GM18909 (cell line): ENCODE data around the gene ARSB.

ENCODE experiments used
- ATAC-seq: cut with Tn5 transposase; IDR thresholded peaks from one replicate; pipeline ENCODE4 v1.9.1; 2021; ENCODE audit warnings: mild to moderate bottlenecking; ENCODE audit not compliant: unreplicated experiment, poor library complexity

The ARSB gene

DNA sequence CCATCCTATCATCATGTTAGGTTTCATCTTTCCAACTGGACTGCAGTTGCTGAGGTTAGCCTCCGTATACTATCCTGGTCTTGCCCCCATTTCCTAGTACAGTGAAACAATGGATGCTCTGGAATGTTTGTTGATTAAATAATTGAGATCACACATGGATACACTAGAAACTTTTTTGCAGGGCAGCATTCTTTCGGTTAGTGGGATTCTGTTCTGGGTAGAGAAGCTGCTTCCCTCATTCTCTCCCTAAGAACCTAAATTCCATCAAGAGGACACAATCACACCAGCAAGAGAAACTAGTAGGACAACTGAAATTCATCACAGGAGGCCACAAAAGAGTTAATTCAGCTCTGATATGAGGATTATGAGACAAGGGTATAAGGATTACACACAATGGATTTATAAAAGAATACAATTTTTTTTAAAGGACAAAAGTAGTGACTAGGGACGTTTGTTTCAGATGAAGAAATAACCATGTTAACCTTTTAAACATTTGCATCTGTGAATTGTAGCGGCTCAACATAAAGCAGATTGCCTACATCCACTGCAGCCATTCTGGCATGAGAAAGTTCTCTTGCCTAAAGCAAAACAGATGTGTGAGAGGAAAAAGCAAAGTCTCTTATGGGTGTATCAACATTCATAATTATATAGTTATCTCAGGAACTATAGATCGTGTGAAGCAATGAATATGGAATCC lies 173.8 kb downstream of the ARSB start:
- no peak for ATAC-seq

DNA sequence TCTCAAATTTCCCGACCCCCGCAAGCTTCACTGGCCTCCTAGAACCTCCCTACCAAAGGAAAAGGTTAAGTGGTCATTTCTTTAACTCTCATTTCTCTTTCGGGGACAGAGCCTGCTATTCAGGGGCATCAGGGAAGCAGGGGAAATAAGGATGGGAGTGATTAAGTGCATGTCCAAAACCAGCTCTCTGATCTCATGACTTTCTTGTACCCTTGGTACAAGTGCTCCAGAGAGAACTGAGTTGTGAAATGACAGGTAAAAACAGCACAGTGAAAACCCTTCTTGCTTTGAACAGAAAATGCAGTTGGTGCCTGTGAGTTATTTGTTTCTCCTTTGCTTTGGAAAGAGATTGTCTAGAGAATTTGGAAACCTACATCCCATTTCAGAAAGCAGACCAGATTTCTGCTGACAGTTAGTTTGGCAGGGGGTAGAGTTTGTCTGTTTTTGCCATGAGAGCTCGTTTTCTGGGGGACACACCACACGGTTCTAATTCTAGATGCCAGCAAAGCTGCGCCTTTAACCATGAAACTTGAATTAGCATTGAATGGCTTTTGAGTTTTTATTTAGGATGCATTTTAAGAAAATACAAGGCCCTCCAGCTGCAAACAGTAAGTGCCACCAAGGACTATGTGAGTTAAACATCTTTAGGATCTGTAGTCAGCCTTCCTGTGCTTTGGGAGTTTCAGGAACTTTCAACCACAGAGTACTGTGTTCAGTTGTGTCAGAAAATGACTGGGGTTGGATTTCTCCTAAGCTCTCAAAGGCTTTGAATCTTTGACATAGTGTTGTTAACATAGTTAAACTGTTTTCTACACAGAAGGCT lies 174.8 kb downstream of the ARSB start:
- no peak for ATAC-seq

DNA sequence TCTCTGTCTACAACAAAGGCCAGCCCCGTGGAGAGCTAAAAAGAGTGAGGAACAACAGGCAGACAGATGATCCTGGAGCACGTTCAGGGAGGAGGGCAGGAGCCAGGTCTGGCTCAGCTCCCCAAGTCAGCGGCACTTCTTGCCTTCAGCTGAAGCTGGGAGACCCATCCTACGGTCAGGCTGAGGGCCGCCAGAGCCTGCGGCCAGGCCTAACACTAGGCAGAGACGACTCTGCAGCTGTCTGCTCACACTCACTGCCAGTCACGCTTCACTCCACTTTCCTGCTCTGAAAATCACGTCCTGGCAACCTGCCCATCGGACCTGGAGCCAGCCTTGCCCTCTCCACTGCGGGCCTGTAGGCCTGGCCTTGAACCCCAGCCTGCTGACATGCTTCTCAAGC lies 175.7 kb downstream of the ARSB start:
- no peak for ATAC-seq

DNA sequence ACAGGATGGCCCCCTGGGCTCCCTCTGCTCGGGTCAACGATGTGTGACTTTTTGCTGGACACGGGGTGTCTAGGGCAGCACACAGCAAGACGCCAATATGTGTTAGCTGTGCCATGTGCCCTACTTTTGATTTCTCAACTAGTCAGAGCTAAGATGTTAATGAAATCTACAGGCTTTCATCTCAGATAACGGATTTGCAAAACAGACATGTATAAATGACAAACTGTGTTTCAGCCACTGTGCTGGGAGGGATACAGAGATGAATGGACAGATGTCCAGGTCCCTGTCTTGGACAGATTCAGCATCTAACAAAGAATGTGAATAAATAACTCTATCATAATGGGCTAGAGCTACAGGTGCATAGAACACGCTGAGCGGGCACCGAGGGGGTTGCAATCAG lies 176.3 kb downstream of the ARSB start:
- ATAC-seq = no peak

DNA sequence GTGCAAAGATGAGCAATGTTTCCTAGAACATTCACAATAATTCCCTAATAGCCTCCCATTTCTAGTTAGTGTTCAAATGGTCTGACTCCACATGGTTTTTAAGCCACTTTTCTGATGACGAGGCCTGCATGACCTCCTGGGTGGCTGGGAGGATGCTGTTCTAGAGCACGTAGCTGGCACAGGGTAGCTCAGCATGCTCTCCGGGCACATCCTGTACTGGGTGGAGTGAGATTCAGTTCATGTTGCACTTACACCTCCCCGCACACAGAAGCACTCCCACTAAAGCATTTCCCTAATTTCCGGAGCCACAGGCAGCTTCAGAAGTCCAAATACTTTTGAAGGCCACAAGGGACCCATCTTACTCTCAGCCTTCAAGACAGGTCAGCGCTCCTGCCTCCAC lies 176.7 kb downstream of the ARSB start:
- no peak for ATAC-seq

DNA sequence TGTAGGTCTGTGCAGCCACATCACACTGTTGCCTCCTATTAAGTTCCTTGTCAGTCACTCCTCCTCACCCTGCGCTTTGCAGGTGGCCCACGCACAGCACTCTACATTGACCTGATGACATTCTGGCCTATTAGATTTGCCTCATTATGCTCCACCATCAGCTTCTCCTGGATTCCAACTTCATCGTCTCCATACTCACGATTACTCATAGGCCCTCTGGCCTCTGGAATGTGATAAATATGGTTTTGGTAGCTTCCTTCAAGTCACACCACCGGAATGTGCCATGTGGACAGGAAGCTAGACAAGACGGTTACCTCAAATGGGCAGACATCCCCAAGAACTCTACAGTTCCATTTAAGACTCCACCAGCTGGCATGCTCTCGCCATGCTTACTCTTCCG lies 178.6 kb downstream of the ARSB start:
- ATAC-seq = no peak

DNA sequence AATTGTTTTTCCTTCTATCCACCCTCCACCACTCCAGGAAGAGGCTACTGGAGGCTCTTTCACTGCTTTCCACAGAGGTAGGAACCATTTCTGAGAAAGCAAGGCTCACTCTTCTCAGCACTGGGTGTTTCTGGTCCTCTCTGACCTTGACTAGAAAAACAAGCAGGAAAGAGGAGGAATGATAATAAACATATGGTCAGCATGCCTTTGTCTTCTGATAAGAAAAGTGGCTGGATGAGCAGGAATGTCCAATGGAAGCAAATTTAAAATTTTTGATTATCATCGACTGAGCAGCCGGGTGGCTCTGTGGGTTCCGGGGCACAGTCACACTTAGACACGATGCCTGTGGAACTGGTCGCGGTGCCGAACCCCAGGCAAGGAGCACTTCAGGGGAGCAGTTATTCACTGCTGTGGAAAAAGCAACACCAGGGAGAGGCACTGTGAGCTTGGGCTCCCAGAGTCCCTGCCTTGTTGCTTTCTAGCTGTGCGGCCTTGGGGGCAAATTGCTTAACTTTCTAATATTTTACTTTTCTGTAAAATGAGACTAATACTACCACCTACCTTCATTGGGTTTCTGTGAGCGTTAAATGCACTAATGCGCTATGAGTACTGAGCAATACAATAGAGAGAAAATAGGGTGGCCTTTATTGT lies 179.5 kb downstream of the ARSB start:
- ATAC-seq = no peak

DNA sequence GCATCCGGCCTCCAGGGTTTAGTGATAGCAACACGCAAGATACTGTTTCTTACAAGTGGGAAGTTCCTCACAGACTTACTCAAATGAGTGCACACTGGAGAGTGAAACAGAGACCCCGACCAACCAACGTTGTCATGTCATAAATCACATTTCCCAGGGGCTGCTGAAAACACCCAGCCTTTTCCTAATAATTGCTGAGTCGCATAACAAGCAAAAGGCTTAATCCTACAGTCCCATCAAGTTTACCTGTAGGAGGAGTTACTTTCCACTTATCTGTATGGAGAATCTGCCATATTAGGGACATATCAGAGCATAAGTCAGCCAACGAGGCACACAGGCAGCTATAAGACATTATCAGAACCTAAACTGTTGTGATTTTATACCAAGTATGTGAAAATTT lies 180.1 kb downstream of the ARSB start:
- ATAC-seq = no peak

DNA sequence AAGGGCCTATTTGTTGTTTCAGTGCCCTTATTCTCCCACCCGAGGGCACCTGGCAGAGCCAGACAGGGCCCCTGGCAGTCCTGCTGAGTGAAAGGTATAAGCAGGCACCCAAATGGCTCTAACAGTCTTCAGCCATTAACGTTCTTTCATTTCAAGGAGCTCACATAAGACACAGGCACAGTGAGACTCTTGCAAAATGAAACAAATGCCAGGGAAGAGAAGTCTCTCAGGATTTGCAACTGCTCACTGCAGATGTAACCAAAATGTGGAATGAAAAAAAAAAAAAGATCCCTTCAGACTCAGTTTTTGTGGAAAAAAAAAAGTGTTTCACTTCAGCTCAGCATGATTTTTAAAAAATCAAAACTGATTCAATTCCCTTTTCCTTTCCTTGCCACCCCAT lies 181.2 kb downstream of the ARSB start:
- ATAC-seq = no peak

DNA sequence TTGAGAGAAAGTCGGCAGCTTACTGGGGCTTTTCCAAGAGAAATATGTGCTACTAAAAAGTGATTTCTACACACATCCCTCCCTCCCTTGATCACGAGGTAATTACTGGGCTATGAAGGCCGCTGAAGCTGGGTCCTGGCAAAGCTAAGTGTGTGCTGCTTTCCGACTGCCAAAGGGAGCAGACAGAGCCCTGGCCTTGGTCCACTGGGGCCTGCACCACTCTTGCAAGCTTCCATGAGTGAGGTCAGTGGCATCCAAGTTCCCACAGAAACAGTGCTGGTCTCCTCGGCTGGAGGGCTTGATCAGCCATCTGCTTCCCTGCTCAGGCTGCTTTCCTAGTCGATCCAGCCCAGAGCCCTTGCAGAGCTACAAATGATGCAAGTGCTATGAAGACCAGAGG lies 181.8 kb downstream of the ARSB start:
- ATAC-seq = no peak

DNA sequence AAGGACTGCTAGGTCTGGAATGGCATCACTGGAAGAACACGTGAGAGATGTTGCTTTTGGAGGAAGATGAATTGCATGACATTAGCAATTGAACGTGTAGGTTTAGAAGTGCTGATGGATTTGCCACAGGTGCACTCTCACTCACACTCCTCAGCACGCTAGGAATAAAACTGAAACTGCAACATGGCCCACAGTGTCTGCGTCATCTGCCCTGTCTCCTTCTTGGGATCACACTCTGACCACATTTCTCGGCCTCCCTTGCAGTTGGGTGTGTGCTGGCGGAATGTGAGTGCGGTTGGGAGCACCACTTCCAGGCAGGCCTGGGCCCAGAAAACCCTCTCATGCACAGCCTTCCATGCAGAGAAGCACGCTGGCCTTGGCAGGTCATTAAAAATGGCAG lies 183.7 kb downstream of the ARSB start:
- ATAC-seq = no peak

DNA sequence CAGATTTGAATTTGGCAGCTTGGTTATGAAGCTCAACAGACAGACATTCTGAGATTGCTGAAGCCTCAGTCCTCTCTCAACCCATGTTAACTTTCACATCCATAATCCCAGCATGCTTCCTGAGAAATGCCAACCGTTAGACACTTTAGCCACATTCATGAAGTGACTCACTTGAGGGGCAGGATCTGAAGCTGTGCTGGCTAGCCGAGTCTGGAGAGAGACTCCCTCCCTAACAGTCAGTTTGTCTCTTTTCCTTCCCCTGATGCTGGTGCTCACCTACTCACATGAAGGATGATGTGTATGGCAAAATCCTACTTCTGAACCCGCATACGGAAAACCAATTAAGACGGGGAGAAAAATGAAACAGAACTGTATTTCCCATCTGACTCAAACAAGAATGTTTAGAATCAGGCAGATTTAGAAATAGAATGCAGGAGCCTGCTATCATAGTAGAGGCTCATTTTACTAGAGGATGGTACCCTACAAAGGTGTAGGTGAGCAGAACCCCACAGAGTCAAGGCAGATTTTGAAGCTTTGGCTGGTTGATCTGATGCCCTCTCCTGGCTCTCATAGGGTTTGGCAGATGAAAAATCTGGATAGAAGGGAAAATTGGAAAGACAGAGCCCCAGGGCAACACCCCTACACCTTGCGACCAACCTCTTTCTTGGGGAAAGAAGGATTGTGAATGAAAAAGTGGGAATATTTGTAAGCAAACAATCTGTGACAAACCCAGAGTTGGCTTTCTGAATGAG lies 185.7 kb downstream of the ARSB start:
- ATAC-seq = no peak

DNA sequence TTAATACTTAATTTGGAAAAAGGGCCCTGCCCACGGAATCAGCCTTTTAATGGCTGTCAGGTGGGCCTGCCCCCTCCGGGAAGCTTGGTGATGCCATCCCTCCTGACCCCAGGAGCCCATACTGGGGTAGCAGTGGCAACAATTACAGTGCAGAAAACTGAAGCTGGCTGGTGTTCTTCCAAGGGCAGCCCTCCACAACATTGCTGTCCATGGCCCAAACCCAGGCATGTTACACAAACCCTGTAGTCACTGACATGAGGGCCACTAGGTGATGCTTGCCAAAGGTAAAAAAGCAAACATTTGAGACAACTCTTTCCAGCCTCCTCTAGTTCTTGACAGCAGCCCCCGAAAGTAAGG lies 186.5 kb downstream of the ARSB start:
- ATAC-seq = no peak

DNA sequence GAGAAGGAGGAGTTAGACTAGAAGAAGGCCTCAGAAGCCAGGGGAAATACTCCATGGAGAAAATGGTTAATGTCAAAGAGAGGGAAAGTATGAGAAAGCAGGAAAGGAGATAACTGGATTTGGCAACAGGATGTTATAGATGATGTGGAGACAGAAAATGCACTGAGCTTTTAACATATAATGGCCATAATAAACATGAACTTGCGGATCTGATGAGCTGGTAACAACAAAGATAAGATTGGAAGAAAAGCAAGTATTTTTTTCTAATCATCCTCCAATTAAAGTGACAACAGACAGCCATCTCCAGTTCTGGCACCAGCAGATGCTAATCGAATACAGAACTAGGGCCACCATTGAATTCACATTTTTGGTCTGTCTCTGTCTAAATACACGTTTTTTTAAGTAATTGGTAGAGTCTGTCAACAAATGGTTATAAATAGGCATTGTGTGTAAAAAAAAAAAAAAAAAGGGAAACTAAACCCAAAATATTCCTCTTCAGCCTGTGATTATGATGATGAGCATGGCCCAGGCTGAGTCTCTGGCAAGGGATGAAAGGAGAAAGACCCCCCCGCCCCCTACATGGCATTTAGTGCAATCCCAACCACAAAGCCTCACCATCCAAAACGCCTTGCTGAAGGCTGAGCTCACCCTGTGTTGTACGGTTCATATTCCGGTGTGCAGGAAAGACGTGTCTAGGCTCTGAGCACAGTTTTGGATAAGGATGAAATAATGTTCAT lies 187.0 kb downstream of the ARSB start:
- no peak for ATAC-seq

DNA sequence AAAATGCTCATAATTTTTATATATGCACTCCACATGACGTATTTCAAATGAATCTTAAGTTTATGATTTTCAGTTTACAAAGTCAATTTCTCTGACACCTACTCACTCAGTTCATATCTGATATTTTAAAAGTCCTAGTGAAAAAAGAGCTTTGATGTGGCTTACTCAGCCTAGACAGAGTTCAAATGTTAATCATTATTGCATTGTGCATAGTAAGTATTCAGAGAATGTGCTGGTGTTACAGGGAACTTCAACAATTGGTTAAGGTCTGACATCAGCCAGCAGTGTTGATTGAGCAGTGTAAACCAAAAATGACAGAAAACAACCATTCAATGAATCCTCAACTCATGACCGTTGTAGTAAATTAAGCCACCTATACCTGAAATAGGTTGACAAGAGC lies 189.4 kb downstream of the ARSB start:
- ATAC-seq = no peak

DNA sequence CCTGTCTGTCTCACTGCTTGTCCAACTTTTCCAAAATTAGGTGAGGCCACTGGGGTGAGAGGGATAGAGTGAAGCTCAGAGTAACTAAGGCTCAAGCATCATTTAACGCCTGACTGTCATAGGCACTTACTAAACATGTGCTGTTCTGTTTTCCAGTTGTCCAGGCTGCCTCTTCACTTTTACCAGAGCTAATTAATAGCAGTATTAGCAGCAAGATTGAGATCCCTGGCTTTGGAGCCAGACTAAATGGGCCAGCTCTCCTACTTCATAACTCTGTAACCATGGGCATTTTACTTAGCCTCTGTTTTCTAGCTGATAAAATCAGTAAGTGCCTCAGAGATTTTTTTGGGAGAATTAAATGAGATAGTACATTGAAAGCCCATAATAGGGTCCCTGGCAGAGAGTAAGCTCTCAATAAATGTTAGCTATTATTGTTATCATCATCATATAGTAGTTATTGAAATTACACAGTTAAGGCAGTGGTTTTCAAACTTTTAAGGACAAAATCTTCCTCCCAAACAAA lies 190.4 kb downstream of the ARSB start:
- ATAC-seq = no peak

DNA sequence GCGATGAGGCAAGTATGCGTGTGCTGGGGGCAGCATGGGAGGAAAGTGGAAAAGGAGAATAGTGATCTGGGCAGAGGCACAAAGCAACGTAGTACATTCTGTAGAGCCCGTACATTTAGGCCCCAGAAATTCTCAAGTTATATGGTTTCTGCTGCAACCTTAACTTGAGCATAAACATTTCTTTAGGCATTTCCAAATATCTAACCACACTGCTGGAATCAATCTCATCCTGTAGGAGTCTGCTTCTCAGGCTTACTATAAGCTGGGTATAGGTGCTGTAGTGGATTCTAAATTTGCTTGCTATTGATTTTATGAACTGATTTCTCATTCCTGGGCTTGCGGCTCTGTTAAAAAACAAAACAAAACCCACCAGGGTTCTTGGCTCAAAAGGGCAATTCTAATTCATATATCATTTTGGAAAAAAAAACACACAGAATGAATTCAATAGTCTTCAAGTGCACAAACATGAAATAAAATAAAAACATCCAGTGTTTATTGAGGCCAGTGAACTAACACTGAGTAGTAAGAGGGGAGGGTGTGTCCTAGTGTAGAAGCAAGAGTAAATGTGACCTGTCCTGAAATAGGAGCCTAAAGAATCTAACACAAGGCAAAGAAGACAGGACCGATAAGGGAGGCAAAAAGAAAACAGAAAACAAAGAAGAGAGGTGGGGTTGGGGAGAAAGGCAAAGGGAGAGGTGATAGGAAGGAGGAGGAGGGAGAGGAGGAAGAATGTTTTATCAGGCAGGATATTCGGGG lies 191.0 kb downstream of the ARSB start:
- no peak for ATAC-seq

DNA sequence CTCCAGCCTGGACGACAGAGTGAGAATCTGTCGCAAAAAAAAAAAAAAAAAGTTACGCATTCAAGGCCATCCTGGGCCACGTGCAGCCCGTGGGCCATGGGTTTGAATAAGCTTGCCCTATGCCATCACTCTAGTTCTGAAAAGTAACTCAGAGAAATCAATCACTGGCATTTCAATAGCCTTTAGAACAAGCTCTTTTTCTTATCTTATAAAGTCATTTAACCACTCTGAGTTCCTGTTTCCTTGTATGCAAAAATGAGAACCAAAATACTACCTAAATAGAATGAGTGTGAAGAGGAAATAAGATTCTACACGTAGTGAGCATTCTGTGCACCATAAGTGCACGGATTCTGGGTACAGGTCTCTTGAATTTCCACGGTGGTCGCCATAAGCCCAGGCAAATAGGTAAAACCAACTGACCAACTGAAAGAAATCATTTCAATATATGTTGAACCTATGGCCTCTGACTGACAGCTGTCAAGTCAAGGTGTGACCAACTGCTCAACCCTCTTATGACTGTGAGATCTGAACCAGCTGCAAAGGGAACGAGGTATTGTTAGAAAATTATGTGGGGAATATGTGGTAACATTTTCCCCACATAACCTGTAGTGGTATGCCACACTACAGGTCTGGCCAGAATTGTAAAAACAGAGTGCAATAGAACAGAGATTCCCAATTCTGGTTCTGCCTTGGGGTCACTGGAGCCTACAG lies 192.6 kb downstream of the ARSB start:
- ATAC-seq = peak; percentile 53
